ENCODE results near the gene SPHK2.

Gene SPHK2

GRCh38 chr19:48659768-48660167 lies 40.5 kb downstream of the SPHK2 start:
- Mint-ChIP-seq H3K27me3 (peaks cover 12% of the 10 kb centered on the region), H3K27ac (peak overlapping the region; percentile 90), H3K36me3 (ENCODE audit: low read depth) (no peaks in the 10 kb centered on the region), H3K4me3 (no peak overlapping the region), H3K4me1 (ENCODE audit: low read depth) (peaks cover 14% of the 10 kb centered on the region), H3K9me3 (no peaks in the 10 kb centered on the region)
- intact Hi-C loops (cut with micrococcal nuclease): no loop called here

DNA sequence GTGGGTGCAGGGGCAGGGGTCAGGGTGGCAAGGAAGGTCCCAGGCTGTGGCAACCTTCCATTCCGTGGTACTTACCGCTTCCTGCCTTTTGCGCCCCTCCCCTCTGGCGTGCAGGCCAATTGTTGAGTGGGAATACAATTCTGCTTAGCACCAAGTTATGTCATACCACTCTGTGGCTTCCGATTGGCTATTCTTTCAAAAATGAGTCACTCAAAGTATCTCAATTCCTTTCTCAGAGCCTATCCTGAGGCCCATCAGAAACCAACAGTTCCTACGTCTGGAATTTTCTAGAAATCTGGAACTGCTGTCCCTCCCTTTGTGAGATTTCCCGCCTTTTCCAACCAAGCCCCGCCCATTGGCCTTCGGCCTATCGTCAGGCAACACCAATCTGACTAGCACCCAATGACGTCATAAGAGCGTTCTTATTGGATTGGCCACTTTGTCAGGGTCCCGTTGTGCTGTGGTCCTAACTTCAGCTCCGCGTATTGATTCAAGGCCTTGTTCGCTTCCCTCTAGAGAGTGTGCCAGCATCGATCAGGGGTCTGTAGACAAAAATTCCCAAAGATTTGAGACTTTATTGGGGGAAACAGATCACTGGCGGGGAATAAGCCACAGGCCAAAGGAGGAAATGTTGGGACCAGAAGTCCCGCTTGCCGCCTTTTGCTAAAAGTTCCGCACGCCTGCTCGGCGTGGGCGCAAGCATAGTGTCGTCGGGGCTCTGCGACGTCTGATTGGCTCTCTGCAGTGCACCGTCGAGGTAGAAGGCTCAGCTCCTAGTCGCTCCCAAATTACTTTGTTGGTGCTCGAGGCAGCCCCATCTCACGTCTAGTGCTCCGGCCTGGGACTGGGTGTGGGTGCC lies 41.8 kb downstream of the SPHK2 start:
- intact Hi-C loops (cut with micrococcal nuclease): no loop called here
- peak overlapping the region; percentile 40 for H3K4me3 Mint-ChIP-seq
- no peaks in the 10 kb centered on the region for H3K9me3 Mint-ChIP-seq
- peak overlapping the region; percentile 90 for H3K27ac Mint-ChIP-seq
- peaks cover 11% of the 10 kb centered on the region for H3K4me1 Mint-ChIP-seq (ENCODE audit: low read depth)
- H3K36me3 Mint-ChIP-seq (ENCODE audit: low read depth): no peaks in the 10 kb centered on the region
- peaks cover 12% of the 10 kb centered on the region for H3K27me3 Mint-ChIP-seq

GRCh38 chr19:48661711-48662090 lies 42.4 kb downstream of the SPHK2 start:
- H3K27ac Mint-ChIP-seq: peak overlapping the region; percentile 90

GRCh38 chr19:48663667-48664066 lies 44.4 kb downstream of the SPHK2 start:
- peaks cover 6% of the 10 kb centered on the region for H3K4me1 Mint-ChIP-seq (ENCODE audit: low read depth)
- H3K4me3 Mint-ChIP-seq: no peak overlapping the region
- intact Hi-C loops (cut with micrococcal nuclease): no loop called here
- peaks cover 7% of the 10 kb centered on the region for H3K27me3 Mint-ChIP-seq
- peaks cover 3% of the 10 kb centered on the region for H3K9me3 Mint-ChIP-seq
- no peaks in the 10 kb centered on the region for H3K36me3 Mint-ChIP-seq (ENCODE audit: low read depth)
- no peak overlapping the region for H3K27ac Mint-ChIP-seq

More at GRCh38 chr19:48661711-48662090, 42.4 kb downstream of the SPHK2 start:
- no peaks in the 10 kb centered on the region for H3K36me3 Mint-ChIP-seq (ENCODE audit: low read depth)
- no peaks in the 10 kb centered on the region for H3K9me3 Mint-ChIP-seq
- intact Hi-C loops (cut with micrococcal nuclease): no loop called here
- peaks cover 8% of the 10 kb centered on the region for H3K4me1 Mint-ChIP-seq (ENCODE audit: low read depth)
- peaks cover 10% of the 10 kb centered on the region for H3K27me3 Mint-ChIP-seq
- H3K4me3 Mint-ChIP-seq: no peak overlapping the region

DNA sequence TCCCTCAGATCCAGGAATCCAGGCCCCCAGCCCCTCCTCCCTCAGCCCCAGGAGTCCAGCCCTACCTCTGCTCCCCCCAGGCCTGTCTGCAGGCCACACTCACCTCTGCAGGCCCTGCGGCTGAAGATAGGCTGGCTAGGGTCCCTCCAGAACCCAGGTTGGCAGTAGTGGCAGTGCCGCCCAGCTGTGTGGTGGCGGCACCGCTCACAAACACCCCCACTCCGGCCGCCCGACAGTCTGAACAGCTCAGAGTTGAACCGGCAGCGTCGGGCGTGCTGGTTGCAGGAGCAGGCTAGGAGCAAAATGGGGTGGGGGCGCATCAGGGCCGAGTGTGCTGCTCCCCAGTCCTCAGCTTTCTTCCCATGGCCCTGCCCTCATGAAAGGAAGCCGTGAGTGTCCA lies 45.2 kb downstream of the SPHK2 start:
- no peaks in the 10 kb centered on the region for H3K36me3 Mint-ChIP-seq (ENCODE audit: low read depth)
- peaks cover 11% of the 10 kb centered on the region for H3K9me3 Mint-ChIP-seq
- H3K27me3 Mint-ChIP-seq: peaks cover 4% of the 10 kb centered on the region
- intact Hi-C loops (cut with micrococcal nuclease): no loop called here
- H3K4me3 Mint-ChIP-seq: no peak overlapping the region
- H3K27ac Mint-ChIP-seq: no peak overlapping the region
- peaks cover 6% of the 10 kb centered on the region for H3K4me1 Mint-ChIP-seq (ENCODE audit: low read depth)

GRCh38 chr19:48665786-48666185 lies 46.5 kb downstream of the SPHK2 start:
- peaks cover 4% of the 10 kb centered on the region for H3K27me3 Mint-ChIP-seq
- peaks cover 6% of the 10 kb centered on the region for H3K4me1 Mint-ChIP-seq (ENCODE audit: low read depth)
- H3K27ac Mint-ChIP-seq: no peak overlapping the region
- H3K4me3 Mint-ChIP-seq: no peak overlapping the region
- H3K36me3 Mint-ChIP-seq (ENCODE audit: low read depth): no peaks in the 10 kb centered on the region
- peaks cover 16% of the 10 kb centered on the region for H3K9me3 Mint-ChIP-seq
- intact Hi-C loops (cut with micrococcal nuclease): no loop called here

GRCh38 chr19:48668332-48668731 lies 49.0 kb downstream of the SPHK2 start:
- no peak overlapping the region for H3K27ac Mint-ChIP-seq
- no peaks in the 10 kb centered on the region for H3K36me3 Mint-ChIP-seq (ENCODE audit: low read depth)
- intact Hi-C loops (cut with micrococcal nuclease): no loop called here
- H3K27me3 Mint-ChIP-seq: peaks cover 7% of the 10 kb centered on the region
- no peaks in the 10 kb centered on the region for H3K4me1 Mint-ChIP-seq (ENCODE audit: low read depth)
- H3K4me3 Mint-ChIP-seq: no peak overlapping the region
- peaks cover 16% of the 10 kb centered on the region for H3K9me3 Mint-ChIP-seq

GRCh38 chr19:48668761-48669160 lies 49.5 kb downstream of the SPHK2 start:
- H3K27me3 Mint-ChIP-seq: peaks cover 11% of the 10 kb centered on the region
- H3K4me3 Mint-ChIP-seq: no peak overlapping the region
- H3K9me3 Mint-ChIP-seq: peaks cover 16% of the 10 kb centered on the region
- H3K4me1 Mint-ChIP-seq (ENCODE audit: low read depth): no peaks in the 10 kb centered on the region
- no peak overlapping the region for H3K27ac Mint-ChIP-seq
- intact Hi-C loops (cut with micrococcal nuclease): no loop called here
- no peaks in the 10 kb centered on the region for H3K36me3 Mint-ChIP-seq (ENCODE audit: low read depth)

DNA sequence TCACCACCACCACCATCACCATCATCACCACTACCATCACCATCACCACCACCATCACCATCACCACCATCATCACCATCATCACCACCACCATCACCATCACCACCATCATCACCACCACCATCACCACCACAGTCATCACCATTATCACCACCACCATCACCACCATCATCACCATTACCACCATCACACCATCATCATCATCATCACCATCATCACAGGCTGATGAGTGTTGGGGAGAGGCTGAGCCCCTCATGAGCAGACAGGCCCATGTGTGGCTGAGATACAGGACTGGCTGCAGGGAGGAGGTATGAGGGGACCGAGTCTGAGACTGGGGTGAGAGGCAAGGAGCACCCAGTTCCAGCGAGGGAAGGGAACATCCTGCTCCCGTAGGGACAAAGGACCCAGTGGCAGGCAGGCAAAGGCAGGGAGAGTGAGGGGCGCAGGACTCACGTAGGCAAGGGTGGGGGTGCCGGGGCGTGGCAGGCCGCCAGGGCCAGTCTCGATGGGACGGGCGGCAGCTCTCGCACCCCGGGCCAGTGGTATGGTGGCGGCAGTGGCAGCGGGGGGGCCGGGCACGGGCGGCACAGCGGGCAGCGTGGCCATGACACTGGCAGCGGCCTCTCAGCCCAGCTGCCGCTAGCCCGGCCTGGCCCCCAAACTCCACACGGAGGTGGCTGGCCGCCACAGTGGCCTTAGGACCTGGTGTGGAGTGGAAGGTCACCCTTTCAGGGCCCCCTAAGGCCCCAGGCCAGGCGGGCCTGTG lies 50.8 kb downstream of the SPHK2 start:
- peak overlapping the region; percentile 33 for H3K27ac Mint-ChIP-seq
- no peak overlapping the region for H3K4me3 Mint-ChIP-seq
- H3K27me3 Mint-ChIP-seq: peaks cover 19% of the 10 kb centered on the region
- H3K9me3 Mint-ChIP-seq: peaks cover 16% of the 10 kb centered on the region
- intact Hi-C loops (cut with micrococcal nuclease): no loop called here
- H3K4me1 Mint-ChIP-seq (ENCODE audit: low read depth): peaks cover 9% of the 10 kb centered on the region
- H3K36me3 Mint-ChIP-seq (ENCODE audit: low read depth): no peaks in the 10 kb centered on the region

DNA sequence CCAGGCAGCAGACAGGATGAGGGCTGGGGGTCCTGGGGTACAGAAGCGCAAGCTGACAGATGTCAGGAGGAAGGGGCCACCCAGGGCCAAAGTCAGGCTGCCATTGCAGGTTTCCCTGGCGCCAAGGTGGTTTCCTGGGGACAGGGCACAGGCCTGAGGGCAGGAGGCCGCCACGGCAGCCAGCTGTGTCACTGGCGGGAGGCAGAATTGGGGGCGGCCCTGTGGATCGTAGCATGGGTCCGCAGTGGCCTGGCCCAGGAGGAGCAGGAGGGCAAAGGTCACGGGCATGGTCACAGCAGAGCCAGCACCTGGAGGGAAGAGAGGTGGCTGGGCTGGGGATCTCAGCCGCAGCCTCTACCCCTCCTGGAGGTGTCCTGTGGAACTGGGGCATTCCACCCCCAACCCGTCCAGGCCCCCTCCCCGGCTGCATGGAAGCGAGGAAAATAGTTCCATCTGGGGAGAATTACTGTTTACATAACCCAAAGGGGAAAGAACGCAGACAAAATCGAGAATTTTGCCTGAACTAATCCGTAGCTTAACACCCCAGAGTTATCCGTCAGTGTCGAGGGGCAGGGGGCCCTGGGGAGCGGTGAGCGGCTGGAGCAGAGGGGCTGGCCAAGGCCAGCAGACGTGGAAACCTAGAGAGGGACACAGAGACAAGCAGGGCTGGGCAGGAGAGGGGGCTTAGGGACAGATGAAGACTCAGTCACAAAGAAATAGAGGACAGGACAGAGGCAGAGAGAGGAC lies 51.6 kb downstream of the SPHK2 start:
- peaks cover 16% of the 10 kb centered on the region for H3K9me3 Mint-ChIP-seq
- H3K27ac Mint-ChIP-seq: peak overlapping the region; percentile 33

GRCh38 chr19:48671446-48671995 lies 52.2 kb downstream of the SPHK2 start:
- peaks cover 16% of the 10 kb centered on the region for H3K9me3 Mint-ChIP-seq
- peaks cover 15% of the 10 kb centered on the region for H3K4me1 Mint-ChIP-seq (ENCODE audit: low read depth)
- H3K27me3 Mint-ChIP-seq: peaks cover 22% of the 10 kb centered on the region
- intact Hi-C loops (cut with micrococcal nuclease): no loop called here
- no peak overlapping the region for H3K4me3 Mint-ChIP-seq
- H3K27ac Mint-ChIP-seq: peak overlapping the region; percentile 33
- H3K36me3 Mint-ChIP-seq (ENCODE audit: low read depth): no peaks in the 10 kb centered on the region

More for the DNA sequence above, 51.6 kb downstream of the SPHK2 start:
- Mint-ChIP-seq H3K36me3 (ENCODE audit: low read depth) (no peaks in the 10 kb centered on the region), H3K4me1 (ENCODE audit: low read depth) (peaks cover 15% of the 10 kb centered on the region), H3K4me3 (no peak overlapping the region), H3K27me3 (peaks cover 20% of the 10 kb centered on the region)
- intact Hi-C loops (cut with micrococcal nuclease): no loop called here

- Mint-ChIP-seq H3K9me3 (peaks cover 16% of the 10 kb centered on the region), H3K27ac (peak within 1 kb of the TSS; percentile 16), H3K4me1 (ENCODE audit: low read depth) (peaks cover 15% of the 10 kb centered on the region), H3K36me3 (ENCODE audit: low read depth) (no peaks in the 10 kb centered on the region), H3K4me3 (no peak within 1 kb of the TSS), H3K27me3 (peaks cover 22% of the 10 kb centered on the region)
- intact Hi-C loops (cut with micrococcal nuclease): no loop called here
Measured at GRCh38 chr19:48672994-48673393, 53.7 kb downstream of the SPHK2 start, which contains the start of gene NTN5. TSS of gene NTN5 (minus strand) at chr19:48673017. CDS start at chr19:48670986, 2,031 bp downstream.

DNA sequence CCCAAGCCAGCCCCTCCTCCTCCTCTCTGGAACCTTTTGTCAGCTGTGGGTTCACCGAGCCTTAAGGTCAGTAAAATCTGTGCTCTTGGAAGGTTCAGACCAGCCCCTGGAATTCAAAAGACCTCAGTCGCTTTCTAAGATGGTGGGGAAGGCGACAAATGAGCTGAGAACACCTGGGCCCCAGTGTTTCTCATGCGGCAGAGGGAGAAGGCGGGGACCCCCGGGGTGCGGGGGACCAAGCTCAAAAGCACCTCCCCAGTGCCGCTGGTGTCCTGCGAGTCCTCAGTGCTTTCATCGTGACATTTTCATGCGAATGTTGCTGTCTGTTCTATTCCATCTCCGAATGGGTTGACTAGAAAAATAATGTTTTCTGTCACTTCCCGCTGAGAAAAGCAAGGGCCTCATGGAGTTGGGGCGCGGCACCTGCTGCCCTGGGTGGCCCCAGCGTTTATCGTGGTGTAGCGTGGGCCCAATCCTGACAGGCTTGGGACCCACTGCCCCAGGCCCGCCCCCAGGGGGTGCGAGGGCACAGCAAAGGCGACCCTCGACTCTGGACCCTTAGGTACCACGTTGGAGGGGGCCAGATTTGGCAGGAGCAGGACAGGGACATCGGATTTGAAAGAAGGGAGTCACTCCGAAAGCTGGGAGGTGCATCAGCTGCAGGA lies 54.3 kb downstream of the SPHK2 start:
- Mint-ChIP-seq H3K4me1 (ENCODE audit: low read depth) (peaks cover 15% of the 10 kb centered on the region), H3K27me3 (peaks cover 22% of the 10 kb centered on the region), H3K27ac (peak overlapping the region; percentile 16), H3K9me3 (peaks cover 15% of the 10 kb centered on the region), H3K36me3 (ENCODE audit: low read depth) (no peaks in the 10 kb centered on the region), H3K4me3 (no peak overlapping the region)
- intact Hi-C loops (cut with micrococcal nuclease): no loop called here
